Fibroblast of the conjunctiva (primary cell): ENCODE data around the gene TCF25.
"Not testable (repeated sequence)": the region's sequence is repeated elsewhere in the genome, so short reads cannot be mapped to it uniquely, and the experiment has no call there.

Source experiments
- DNase-seq: peaks from one replicate; pipeline ENCODE4 v3.0.0-alpha.2; 2010; ENCODE audit warnings: low read depth

Gene TCF25

DNA sequence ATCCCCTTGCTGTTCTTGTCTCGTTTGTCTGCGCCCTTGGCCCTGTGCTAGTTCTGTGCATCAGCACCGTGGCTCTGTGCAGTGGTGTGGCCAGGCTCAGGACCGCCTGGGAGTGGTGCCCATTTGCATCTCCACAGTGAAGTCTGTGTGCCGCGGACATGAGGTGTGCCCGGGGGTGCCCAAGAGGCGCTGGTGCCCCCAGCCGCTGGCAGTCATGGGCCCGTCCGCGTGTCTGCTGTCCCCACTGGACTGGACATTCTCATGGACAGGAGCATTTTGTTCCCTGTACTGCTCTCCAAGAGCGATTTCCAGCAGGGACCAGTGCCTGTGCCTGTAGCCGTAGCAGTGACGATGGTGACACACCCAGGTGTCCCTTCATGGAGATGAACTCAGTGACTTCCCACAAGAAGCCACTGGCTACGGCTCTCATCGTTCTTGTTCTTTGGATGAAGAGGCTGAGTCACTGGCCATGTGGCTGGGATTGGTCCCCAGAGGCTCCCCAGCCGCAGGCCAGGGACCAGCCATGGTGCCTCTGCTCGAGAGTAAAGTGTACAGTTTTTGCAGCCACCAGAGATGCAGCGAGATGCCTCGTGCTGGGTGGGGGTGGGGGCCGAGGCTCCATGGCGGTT, 32.2 kb downstream of the TCF25 start:
- no peak for DNase-seq

DNA sequence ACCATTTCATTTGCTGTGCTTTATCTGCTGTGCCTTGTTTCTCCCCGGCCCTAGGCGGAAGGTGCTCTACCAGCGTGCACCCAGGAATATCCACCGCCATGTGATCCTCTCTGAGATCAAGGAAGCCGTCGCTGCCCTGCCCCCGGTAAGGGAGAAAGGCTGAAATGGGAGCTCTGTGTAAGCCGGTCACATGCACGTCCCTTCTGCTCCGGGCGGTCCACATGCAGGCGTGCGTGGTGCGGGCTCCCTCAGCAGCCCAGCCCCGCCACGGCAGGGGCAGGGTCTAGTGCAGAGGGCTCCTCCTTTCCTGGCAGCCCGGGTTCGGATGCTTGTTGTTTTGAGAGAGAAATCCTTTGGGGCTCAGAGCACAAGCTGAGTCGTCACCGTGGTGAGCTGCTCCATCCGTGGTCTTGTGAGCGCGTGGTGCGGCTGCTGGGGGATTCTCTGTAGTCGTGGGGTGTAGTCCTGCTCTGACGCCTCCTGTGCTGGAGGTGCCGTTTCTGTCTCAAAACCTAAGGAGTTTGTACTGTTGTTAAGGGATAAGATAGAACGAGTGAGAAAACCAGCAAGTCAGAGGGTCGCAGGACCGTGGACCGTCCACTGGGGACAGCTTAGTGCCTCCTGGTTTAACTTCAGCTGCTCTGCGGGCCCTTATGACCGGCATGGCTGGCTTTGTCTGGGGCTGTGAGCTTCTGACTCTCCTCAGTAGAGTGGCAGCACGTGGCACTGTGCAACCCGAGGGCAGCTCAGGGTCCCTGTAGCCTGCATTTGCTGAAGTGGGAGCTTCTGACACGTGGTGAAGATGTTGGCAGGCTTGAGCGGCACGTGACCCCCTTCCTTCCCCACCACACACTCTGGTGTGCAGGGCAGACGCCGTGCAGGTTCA, 33.0 kb downstream of the TCF25 start:
- no peak for DNase-seq

DNA sequence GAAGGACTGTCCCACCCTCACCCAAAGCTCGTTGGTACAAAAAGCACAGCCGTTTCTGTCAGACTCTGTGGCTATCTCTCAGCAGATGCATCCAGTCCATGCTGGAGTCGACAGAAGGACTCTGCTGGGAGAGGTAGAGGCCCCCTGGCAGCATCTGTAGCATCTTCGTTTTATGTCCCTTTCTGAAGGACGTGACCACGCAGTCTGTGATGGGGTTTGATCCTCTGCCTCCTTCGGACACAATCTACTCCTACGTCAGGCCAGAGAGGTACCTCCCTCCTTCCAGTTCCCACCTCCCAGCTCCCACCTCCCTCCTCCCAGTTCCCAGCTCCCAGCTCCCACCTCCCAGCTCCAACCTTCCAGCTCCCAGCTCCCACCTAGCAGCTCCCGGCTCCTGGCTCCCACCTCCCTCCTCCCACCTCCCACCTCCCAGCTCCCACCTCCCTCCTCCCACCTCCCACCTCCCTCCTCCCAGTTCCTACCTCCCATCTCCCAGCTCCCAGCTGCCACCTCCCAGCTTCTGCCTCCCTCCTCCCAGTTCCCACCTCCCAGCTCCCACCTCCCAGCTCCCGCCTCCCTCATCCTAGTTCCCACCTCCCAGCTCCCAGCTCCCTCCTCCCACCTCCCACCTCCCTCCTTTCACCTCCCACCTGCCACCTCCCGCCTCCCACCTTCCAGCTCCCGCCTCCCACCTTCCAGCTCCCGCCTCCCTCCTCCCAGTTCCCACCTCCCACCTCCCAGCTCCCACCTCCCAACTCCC, 33.8 kb downstream of the TCF25 start:
- no peak for DNase-seq

DNA sequence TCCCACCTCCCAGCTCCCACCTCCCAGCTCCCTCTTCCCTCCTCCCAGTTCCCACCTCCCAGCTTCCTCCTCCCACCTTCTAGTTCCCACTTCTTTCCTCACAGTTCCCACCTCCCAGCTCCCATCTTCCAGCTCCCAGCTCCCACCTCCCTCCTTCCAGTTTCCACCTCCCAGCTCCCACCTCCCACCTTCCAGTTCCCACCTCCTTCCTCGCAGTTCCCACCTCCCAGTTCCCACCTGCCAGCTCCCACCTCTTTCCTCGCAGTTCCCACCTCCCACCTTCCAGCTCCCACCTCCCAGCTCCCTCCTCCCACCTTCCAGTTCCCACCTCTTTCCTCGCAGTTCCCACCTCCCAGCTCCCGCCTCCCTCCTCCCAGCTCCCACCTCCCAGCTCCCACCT, 34.8 kb downstream of the TCF25 start:
- DNase-seq: no peak

DNA sequence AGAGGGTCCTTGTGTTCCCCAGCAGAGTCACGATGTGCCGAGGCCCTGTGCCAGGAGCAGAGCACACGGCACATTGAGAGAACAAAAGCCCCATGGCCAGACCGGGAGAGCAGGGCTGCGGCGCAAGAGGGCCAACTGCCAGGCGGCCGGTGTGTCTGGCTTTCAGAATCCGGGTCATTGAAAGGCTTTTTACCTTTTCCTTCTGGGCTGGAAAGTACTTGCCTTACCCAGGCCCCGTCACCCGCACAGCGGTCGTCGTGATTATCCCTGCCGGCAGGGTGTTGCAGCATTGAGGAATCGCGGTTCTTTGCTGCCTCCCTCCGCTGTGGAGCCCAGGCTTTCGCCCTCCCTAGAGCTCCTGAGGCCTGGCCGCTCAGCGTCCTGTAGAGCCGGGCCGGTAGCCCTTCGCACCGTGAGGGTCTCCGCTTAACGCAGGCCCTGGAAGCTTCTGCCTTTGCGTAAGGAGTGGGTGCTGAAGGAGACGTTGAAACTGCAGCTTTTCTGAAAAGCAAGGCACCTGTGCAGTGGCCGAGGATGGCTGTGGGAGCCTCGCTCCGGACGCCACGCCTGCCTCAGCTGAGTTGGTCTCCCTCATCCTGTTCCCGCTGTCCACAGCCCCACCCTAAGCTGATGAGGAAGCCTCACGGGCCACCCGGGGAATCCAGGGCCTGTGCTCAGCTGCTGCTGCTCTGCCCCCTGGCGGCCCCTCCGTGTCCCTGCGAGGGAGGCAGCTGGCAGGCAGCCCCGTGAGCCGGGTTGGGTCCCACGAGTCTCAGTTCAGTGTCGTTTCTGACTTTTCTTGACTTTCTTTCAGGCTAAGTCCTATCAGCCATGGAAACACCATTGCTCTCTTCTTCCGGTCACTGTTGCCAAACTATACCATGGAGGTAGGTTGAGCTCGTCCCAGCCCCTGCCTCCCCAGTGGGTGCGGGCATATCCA, 36.7 kb downstream of the TCF25 start:
- peak; percentile 65 for DNase-seq

DNA sequence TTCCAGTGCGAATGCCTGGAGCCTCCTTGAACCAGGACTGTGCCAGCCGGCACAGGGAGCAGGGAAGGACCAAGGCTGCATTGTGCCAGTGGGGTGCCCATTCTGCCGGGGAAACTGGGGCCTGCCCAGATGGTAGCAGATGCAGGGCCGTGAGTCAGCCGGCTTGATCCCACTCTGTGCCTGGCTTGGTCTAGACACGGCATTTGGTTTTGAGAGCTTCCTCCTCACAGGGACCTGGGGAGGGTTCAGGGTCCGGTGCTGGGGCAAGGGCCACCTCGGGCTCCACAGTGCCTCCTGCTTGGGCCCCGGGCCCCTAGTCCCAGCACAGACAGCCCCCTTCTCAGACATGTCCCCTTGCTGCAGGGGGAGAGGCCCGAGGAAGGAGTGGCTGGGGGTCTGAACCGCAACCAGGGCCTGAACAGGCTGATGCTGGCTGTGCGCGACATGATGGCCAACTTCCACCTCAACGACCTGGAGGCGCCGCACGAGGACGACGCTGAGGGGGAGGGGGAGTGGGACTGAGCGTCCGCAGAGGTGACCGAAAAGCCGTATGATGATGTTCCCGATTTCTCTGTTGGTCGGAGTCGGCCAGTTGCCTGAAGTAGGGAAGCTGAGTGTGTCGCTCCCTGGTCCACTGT, 37.4 kb downstream of the TCF25 start:
- no peak for DNase-seq

DNA sequence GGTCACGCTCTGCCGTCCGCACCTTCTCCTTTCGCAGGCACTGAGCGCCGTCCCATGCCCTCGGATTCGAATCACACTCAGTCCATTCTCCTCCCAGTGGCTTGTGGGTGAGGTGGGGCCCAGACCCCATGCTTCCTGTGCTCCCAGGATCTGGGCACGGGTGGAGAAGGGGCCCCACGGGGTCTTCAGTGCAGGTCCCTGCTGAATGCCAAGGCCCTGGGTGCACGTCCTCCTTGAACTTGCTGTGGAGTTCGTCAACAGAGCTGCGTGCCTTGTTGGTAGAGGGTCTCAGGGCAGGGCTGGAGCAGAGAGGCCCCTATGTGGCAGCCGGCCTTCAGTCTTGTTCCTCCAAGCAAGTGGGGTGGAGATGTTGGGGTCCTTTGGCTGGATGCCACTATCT, 38.0 kb downstream of the TCF25 start:
- no peak for DNase-seq

DNA sequence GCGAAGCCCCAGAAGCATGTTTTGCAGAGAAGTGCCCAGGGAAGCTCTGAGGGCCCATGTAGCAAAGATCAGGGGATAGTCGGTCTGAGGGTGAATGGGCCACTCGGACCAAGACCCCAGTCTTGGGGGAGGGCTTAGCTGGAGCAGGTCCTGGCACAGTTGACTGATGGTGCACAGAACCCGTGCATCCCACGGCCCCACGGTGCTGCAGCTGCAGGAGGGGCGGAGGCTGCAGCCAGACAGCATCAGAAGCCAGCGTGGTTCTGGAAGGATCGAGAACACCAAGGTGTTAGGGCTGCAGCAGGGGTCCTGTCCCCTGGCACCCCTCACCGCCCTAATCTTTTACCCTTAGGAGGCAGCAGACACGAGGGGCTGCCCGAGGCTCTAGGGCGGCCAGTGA, 38.8 kb downstream of the TCF25 start:
- no peak for DNase-seq

DNA sequence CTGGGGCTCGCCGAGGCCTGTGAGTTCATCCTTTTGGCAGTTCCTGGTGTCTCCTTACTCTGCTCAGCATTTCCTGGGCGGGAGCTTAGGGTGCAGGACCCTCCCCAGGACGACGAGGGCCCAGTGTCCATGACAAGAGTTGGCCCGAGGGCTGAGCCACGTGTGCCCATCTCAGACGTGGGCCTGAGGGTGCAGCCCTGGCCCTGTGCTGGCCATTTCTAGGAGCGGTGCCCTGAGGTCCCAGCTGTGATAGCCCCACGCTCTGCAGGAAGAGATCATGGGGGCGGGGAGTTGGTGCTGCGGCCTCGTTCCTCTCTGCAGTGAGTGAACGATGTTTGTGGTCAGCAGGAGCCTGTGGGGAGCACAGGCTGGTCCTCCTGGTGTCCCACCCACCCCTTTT, 39.2 kb downstream of the TCF25 start:
- no peak for DNase-seq

DNA sequence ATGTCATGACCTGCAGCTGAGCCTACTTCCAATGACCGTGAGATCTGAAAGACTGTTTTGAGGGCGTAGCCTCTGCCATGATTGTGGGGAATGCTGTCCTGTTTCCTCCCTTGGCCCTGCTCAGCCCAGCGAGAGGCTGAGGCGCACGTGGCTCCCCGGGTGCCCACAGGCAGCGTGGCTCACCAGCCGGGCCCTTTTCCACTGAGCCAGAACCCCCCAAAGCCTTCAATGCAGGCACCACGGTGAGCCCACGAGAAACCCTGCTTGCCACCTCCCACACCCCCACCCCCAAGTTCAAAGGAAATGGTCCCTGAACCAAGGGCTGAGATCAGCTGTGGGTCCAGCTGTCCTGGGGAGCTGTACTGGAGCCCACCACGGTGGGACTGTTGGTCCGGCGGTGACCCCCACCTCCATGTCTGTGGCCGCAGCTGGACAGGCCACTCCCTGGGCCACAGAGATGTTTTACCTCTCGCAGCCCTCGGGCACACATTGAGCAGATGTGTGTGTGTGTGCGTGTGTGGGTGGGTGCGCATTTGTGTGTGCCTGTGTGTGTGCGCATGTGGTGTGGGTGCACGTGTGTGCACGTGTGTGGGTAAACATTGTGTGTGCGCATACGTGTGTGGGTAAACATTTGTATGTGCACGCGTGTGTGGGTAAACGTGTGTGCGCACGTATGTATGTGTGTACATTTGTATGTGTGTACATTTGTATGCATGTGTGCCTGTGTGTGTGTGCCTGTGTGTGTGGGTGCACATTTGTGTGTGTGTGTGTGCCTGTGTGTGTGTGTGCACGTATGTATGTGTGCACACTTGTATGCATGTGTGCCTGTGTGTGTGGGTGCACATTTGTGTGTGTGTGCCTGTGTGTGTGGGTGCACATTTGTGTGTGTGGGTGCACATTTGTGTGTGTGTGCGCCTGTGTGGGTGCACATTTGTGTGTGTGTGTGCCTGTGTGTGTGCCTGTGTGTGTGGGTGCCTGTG, 40.3 kb downstream of the TCF25 start:
- no peak for DNase-seq

DNA sequence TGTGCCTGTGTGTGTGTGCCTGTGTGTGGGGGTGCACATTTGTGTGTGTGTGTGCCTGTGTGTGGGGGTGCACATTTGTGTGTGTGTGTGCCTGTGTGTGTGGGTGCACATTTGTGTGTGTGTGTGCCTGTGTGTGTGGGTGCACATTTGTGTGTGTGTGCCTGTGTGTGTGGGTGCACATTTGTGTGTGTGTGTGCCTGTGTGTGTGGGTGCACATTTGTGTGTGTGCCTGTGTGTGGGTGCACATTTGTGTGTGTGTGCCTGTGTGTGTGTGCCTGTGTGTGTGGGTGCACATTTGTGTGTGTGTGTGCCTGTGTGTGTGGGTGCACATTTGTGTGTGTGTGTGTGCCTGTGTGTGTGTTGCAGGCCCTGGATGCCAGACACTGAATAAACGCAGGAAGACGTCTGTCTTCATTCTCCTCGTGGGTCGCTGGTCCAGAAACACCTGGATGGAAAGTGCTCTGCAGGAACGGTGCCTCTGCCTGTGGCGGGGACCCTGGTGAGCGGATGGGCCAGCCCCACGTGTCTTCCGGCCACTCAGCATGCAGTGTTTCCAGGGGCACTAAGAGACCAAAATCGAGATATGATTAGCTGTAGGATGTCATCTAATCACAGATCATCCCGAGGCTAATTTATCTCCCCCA, 41.4 kb downstream of the TCF25 start:
- not testable (repeated sequence) for DNase-seq

DNA sequence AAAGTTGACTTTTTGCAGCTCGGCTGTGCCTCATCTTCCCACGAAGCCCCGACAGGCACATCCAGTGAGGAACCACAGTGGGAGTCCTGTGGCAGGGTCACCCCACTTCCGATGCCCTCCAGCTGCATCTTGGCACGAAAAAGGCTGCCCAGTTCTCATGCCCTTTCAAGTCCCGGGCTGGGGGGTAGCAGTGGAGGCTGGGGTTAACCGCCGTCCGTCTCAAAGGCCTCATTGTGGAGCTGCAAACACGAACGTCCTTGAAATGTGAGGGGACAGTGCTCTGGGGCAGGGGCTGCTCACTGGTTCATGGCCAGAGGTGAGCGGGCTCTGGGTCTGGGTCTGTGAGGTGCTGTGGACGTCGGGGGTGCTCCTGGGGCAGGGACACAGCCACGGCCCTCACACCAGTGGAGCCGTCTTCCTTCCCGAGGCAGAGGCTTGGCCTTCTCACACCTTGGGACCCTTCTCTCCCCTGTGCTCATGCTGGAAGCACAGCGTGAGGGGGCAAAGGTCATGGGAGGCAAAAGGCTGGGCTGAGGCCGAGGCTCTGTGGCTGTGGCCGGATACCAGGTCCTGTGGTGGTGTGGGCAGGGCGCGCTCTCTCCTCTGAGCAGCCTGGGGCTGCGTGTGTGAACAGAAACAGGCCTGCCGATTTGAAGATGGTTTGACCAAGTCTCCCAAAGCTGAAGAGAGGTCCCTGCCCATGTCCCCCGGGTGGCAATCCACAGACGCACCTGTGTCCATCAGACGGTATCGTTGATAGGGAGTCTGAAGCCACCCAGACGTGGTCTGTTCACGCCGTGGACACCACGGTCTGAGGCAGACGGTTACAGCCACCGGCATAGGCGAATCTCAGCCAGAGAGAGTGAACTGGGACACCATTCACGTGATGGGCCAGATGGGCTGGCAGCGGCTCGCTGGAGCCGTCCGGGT, 42.2 kb downstream of the TCF25 start:
- no peak for DNase-seq

DNA sequence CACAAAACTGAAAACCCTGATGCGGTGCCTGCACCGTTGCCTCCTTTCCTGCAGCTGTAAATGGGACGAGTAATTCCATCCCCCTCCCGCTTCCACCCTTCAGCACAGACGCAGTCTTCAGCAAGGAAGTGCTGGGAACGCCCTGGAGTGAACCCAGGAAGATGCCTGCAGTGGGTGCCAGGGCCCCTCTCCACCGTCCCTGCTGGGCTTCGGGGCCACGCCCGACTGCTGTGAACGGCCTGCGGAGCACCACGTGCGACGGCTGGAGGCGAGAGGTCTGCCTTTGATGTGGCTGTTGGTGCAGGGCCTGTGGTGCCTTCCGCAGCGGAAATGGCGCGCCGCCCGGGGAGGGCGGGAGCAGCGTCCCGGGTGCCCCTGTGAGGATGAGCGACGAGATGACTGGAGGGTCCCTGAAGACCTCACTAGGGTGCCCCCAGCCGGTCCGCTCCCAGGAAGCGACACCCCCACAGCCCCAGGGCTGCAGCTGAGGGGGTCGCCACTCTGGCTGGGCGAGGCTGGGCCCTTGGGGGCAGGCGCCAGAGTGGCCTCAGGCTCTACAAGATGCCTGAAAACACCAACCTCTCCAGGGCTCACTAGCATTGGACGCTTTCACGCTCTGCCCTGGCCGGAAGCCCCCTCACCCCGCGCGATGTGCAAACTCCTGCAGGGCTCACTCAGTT, 44.5 kb downstream of the TCF25 start:
- peak; percentile 95 for DNase-seq

DNA sequence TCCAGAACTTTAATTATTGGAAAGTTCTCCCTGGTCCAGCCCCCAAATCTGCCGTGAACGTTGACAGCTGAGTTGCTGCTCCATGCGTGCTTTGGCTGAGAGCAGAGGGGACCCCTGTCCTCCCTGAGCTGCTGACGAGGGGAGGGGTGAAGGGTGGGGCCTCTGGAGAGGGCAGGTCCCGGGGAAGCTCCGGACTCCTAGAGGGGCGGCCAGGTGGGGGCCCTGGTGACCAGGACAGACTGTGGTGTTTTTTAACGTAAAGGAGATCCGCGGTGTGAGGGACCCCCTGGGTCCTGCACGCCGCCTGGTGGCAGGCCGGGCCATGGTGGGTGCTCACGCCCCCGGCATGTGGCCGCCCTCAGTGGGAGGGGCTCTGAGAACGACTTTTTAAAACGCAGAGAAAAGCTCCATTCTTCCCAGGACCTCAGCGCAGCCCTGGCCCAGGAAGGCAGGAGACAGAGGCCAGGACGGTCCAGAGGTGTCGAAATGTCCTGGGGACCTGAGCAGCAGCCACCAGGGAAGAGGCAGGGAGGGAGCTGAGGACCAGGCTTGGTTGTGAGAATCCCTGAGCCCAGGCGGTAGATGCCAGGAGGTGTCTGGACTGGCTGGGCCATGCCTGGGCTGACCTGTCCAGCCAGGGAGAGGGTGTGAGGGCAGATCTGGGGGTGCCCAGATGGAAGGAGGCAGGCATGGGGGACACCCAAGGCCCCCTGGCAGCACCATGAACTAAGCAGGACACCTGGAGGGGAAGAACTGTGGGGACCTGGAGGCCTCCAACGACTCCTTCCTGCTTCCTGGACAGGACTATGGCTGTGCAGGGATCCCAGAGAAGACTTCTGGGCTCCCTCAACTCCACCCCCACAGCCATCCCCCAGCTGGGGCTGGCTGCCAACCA, 45.3 kb downstream of the TCF25 start, which contains the start of gene MC1R:
Gene MC1R (plus strand): TSS at position 410 of the 895 bp plus-strand sequence. CDS start 397 bp downstream, at position 807.
- no peak for DNase-seq

DNA sequence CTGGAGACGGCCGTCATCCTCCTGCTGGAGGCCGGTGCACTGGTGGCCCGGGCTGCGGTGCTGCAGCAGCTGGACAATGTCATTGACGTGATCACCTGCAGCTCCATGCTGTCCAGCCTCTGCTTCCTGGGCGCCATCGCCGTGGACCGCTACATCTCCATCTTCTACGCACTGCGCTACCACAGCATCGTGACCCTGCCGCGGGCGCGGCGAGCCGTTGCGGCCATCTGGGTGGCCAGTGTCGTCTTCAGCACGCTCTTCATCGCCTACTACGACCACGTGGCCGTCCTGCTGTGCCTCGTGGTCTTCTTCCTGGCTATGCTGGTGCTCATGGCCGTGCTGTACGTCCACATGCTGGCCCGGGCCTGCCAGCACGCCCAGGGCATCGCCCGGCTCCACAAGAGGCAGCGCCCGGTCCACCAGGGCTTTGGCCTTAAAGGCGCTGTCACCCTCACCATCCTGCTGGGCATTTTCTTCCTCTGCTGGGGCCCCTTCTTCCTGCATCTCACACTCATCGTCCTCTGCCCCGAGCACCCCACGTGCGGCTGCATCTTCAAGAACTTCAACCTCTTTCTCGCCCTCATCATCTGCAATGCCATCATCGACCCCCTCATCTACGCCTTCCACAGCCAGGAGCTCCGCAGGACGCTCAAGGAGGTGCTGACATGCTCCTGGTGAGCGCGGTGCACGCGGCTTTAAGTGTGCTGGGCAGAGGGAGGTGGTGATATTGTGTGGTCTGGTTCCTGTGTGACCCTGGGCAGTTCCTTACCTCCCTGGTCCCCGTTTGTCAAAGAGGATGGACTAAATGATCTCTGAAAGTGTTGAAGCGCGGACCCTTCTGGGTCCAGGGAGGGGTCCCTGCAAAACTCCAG, 46.4 kb downstream of the TCF25 start:
- DNase-seq: no peak

DNA sequence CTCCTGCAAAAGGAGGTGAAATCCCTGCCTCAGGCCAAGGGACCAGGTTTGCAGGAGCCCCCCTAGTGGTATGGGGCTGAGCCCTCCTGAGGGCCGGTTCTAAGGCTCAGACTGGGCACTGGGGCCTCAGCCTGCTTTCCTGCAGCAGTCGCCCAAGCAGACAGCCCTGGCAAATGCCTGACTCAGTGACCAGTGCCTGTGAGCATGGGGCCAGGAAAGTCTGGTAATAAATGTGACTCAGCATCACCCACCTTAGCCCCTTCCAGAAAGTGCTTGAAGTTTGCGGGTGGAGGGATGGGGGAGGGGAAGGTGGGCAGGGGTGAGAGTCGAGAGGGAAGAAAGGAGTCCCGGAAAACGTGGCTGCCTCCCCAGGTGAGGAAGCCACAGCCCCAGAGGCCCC, 47.3 kb downstream of the TCF25 start:
- no peak for DNase-seq
